Activated T-cell treated with anti-CD3 and anti-CD28 coated beads for 48 hours (primary cell): ENCODE results near the gene MTCL3.
A peak's percentile ranks its signal among the peaks of the same experiment; 100 is the strongest.

Experiments
- DNase-seq: peaks from one replicate; pipeline ENCODE4 v3.0.0-alpha.2; 2020; ENCODE audit warnings: low read depth

MTCL3 gene

GRCh38 chr6:127518710-127519468 lies at the start of gene MTCL3:
MTCL3 (minus strand) TSS chr6:127519335.
- DNase-seq = peak; percentile 48

- no peak for DNase-seq
Observed at GRCh38 chr6:127567476-127567875, 48.3 kb upstream of the MTCL3 start.

DNA sequence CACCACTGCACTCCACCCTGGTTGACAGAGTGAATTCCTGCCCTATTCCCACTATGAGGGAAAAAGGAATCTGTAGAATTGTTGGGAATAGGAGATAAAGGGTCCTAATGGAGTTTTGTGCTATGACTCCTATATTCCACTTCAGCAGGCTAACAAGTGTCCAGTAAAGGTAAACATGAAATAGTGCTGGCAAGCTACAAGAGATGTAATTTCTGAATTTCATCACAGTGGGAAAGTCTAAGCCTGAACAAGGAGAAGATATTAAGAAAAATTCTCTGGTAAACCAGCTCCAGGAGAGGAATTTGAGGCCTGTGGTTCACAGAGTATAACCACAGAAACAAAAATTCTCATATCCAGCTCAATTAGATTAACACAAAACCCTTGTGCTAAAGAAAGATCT lies 47.5 kb upstream of the MTCL3 start:
- DNase-seq = no peak

- no peak for DNase-seq
Observed at GRCh38 chr6:127566119-127566518, 47.0 kb upstream of the MTCL3 start.

DNA sequence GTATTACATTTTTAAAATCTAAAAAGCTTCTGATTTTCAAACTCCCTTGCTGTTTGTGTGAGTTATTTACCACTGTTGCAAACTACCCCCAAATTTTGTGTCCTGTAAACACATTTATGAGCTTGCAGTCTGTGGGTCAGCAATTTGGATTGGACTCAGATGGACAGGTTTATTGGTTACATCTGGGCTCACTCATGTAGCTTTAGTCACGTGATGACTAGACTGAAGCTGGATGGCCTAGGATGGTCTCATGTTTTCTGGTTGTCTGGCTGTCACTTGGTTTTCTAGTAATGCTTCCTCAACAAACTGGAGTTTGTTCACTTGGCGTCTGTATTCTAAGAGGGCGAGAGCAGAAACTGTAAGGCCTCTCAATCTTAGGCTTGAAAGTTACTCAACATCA lies 45.6 kb upstream of the MTCL3 start:
- DNase-seq = no peak

DNA sequence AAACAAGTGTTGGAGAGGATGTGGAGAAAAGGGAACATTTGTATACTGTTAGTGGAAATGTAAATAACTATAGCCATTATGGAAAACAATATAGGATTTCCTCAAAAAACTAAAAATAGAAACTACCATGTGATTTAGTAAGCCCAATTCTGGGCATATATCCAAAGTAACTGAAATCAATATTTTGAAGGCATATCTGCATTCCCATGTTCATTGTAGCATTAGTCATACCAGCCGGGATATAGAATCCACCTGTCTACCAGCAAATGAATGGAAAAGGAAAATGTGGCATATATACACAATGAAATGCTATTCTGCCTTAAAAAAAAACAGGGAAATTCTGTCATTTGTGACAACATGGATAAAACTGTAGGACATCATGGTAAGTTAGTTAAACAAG lies 42.5 kb upstream of the MTCL3 start:
- no peak for DNase-seq

DNA sequence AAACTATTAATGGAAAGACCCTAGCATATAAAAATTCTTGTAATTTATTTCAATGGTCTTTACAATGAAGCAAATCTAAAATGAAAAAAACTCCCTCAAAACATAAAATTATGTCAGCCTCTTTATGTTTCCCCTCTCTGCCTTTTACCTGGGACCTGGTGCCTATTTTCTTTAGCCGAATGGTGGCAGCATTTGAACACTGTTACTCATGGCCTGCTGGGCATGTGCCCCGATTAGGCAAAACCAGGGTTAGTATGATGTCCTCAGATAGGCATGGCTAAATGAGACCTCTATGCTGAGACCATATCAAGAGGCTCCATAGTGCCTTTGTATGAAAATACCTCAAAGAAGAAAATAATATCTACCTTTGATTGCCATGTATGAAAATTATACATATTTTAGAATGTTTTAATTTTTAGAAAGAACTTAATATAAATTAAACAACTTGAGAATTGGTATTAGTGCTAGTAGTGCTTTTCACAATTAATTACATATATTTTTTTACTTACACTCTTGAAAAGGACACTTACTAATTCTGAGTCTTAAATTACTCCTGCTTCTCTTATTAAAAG lies 35.4 kb upstream of the MTCL3 start:
- no peak for DNase-seq

GRCh38 chr6:127550403-127550802 lies 31.3 kb upstream of the MTCL3 start:
- DNase-seq = no peak

DNA sequence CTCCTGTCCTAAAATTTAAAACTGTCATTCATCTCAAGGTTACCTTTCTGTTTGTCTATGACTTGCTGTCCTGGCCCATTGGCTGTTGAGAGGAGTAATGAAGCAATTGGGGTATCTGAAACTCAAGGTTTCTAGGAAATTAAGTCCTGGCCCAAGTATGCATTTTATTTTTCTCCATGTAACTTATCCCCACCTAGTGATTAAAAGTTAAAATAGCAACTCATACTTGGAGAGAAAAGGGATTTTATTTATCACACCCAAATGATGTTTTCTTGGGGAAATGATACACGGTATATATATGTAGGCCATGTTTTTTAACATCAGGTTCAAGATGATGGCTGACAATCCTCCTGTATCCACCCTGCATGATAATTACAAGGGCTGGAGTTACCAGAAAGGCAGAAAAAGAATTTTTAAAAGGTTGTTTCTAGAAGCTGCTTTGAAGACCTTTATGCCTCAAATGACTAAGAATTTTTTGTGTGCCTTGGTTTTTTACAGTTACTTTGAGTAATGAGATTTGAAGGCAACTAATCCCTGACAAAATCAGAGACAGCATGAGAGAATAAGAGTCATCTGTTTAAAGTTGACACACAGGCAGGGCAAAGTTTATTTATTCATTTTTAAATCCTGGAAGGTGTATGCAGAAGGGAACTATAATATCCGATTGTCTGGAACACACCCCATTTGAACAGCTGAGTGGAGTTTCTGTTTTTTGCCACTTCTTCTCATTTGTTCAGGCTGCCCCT lies 28.9 kb upstream of the MTCL3 start:
- DNase-seq = no peak

DNA sequence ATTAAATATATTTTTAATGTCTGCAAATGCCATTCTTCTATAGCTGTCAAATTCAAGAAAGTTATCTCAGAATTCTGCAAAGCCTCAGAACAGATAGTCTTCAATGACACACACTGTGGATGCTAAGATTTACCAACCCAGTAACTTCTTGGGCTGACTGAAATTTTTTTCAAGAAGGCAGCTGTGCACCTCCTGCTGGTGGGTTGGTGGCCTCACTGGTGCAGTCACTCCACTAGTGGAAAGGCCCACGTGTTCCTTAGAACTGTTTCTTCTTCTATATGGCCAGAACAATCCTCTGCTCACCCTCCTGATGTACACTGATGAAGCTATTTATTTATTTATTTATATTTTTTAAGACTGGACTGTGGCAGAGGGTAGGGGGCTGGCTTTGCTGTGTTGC lies 28.1 kb upstream of the MTCL3 start:
- DNase-seq = no peak

- DNase-seq = no peak
Observed at GRCh38 chr6:127539272-127539671, 20.1 kb upstream of the MTCL3 start.

DNA sequence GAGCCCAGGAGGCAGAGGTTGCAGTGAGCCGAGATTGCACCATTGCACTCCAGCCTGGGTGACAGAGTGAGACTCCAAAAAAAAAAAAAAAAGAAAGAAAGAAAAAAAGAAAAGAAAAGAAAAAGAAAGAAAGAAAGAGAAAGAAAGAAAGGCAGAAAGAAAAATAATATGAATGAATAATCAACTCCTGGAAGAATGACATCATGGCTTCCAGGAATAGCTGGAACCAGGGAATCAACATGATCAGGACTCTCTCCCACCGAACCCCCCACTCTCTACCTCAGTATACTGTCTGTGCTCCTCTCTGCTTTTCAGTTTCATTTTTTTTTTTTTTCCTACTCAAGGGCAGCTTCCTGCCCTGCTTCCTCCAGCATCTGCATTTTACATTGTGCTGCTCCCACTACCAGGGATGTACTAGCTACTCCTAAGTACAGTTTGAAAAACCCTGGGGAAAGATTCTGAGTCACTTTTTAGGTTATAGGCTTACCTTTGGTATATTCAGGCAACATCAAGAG lies 19.7 kb upstream of the MTCL3 start:
- no peak for DNase-seq

DNA sequence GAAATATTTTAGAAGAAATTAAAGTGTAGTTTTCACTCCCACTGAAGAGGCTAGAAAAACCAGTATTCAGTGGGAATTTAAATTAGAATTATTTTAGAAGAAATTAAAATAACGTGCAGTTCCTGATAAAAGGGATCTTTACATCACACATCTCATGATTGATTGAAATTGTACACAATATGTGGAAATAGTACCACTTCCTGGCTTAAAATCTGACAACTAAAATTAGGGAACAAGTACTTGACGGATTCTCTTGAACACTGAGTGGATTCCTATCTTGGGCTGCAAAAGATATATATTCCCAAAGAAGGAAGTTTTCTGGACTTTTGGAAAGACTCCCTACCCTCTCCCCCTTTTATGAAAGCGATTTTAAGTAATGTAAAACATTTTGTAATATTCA lies 14.6 kb upstream of the MTCL3 start:
- no peak for DNase-seq

DNA sequence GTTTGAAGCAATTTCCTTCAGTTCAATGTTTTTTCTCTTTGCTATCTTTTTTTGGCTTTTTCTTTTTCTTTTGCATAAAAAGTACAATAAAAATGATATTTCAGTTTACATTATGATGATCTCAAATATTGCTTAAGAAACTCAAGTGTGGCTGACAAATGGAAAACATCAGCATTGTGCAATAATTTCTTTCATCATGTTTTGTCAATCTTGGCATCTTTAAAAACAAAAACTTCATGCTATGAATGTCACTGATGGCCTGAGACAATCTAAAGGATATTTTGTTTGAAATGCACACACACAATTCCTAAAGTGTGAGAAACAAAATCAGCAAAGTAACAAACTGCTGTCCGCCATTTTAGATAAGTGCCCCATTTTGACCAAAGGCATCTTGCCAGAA lies 13.9 kb upstream of the MTCL3 start:
- no peak for DNase-seq

GRCh38 chr6:127522714-127523113 lies 3.6 kb upstream of the MTCL3 start:
- no peak for DNase-seq

DNA sequence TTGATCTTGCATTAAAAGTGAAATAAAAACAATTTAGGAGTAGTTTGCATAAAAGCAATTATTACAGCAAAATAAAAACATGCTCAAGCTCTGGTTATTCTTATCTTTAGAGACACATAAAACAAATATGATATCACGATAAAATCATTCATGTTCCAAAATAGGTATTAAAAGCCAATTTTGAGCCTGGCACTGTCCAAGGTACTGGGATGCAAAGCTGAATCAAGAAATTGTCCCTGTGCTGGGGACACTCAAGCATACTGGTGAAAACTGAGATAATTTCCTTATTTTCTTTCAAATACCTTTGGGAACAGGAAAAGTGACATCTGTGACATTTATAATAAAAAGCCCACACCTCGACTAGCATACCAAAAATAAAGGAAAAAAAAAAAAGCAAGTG lies 931 bp upstream of the MTCL3 start:
- DNase-seq = no peak

DNA sequence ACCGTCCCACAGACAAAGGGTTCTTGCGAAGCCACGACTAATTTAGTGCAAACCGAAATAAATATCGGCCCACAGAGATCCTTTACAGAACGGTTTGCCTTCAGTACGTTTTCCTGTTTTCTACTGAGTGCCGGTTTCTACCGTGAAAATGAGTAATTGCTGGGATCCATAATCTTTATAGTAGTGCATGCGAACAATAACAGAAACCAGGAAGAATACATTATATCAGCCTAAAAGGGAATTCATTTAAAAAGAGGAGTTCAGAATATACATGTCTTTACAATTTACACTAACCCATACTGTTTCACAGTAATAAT lies 292 bp upstream of the MTCL3 start:
- DNase-seq = no peak

GRCh38 chr6:127518191-127518709 lies 885 bp downstream of the MTCL3 start:
- no peak for DNase-seq

- no peak for DNase-seq
Observed at GRCh38 chr6:127517693-127518092, 1.4 kb downstream of the MTCL3 start.

- peak; percentile 32 for DNase-seq
Observed at GRCh38 chr6:127516662-127517273, 2.4 kb downstream of the MTCL3 start.

DNA sequence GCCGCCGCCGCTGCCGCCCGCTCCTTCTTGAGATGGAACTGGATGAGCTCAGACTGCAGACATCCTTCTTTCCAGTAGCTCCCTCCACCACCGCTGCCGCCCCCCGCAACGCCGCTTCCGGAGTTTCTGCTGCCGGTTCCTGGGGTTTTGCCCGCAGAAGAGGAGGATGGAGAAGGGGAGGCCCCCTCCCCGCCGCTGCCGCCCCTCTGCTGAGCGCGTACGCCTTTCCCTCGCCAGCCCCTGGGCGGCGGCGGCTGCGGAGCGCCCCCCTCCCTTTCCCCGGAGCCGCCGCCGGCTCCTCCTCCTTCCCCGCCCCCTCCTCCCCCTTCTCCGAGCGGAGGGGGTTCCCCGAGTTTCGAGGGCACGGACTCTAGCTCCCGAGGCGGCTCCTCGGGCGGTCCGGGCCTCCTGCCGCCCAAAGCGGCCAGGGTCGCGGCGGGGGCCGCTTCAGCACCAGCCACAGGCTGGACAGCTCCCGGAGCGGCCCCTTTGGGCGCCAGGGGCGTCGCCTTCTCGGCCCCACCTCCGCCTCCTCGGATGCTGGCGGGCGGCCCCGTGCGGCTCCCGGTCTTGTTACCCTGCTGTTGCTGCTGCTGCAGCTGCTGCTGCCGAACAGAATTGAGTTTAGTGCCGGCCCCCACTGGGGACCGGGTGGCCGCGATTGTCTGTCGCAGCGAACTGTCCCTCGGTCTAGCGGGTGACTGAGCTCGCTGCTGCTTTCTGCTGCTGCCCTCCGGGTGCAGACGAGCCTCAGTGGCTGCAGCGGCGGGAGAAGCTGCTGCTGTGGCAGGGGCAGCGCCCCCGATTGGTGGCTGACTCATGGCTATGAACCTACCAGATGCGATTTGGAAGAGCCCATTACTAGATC lies 3.1 kb downstream of the MTCL3 start:
- DNase-seq = peak; percentile 63
